Osteocyte (in vitro differentiated cells): ENCODE data around the gene SMIM20. TPM values are rescaled to one million over a fixed set of nuclear protein-coding genes. Genes with fewer than 3 reads are reported as not detected.

Experiments used
- DNase-seq: peaks from one replicate; pipeline ENCODE4 v3.0.0; 2021; ENCODE audit warnings: mixed read lengths; ENCODE audit not compliant: unreplicated experiment; ENCODE audit errors: extremely low spot score
- H3K27ac Mint-ChIP-seq: one replicate; pipeline ENCODE4 v1.8.0; 2021; ENCODE audit warnings: mild to moderate bottlenecking, mixed read lengths; ENCODE audit not compliant: unreplicated experiment
- H3K27me3 Mint-ChIP-seq: one replicate; pipeline ENCODE4 v1.8.0; 2021; ENCODE audit warnings: mixed read lengths; ENCODE audit not compliant: unreplicated experiment
- H3K36me3 Mint-ChIP-seq: one replicate; pipeline ENCODE4 v1.8.0; 2021; ENCODE audit warnings: mixed read lengths; ENCODE audit not compliant: unreplicated experiment
- H3K4me1 Mint-ChIP-seq: one replicate; pipeline ENCODE4 v1.8.0; 2021; ENCODE audit warnings: mixed read lengths; ENCODE audit not compliant: unreplicated experiment
- H3K4me3 Mint-ChIP-seq: one replicate; pipeline ENCODE4 v1.8.0; 2021; ENCODE audit warnings: mild to moderate bottlenecking, moderate library complexity, mixed read lengths; ENCODE audit not compliant: unreplicated experiment
- H3K9me3 Mint-ChIP-seq: one replicate; pipeline ENCODE4 v1.8.0; 2021; ENCODE audit warnings: mixed read lengths; ENCODE audit not compliant: unreplicated experiment
- CTCF ChIP-seq: fragments of 200-600 bp; sonication (generic); IDR thresholded peaks from 2 replicates; pipeline ENCODE4 v1.5.0; 2021; ENCODE audit warnings: antibody characterized with exemption, mild to moderate bottlenecking, moderate library complexity
- total RNA-seq: library from RNA; stranded (reverse); gene quantifications from 2 replicates; pipeline ENCODE4 v1.2.1, GENCODE V29; 2021

SMIM20 gene
- total RNA-seq, 1 donor from 2014 or later: 28.4 TPM

DNA sequence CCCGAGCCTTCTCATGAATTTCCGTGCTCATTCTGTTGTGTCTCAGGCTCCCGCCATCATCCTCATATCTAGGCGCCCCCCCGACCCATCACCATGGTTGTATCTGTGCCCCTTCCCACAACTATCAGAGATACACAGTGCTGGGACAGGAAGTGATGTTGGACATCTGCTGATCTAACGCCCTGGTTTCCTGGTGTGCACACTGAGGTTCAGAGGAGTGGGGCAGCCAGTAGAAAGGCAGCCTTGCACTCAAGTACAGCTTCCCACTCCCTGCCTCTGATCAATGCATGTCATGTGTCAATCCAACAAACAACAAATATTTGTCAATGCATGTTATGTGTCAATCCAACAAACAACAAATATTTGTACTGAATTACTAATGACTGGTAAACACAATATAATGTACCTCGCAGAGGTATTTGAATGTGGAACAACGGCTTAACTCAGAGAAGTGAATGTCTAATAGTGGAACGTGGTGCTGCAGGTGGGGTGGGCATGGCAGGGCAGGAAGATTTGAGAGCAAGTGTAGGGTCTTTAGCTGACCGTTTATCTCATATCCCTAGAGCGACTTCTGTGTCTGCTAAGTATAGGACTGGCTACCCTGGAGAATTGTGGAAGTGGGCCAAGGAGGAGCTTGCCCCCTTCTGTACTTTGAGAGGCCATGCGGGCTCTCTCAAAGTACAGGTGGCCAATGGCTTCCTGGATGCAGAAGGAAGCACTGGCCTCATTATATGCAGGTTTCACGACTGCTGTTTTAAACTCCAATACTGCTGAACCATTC is 41.0 kb upstream of the SMIM20 start:
- Mint-ChIP-seq H3K27ac (no peak overlapping the region), H3K27me3 (no peaks in the 10 kb centered on the region), H3K36me3 (no peaks in the 10 kb centered on the region), H3K4me1 (no peaks in the 10 kb centered on the region), H3K4me3 (no peak overlapping the region), H3K9me3 (no peaks in the 10 kb centered on the region)
- no peak for DNase-seq
- no peak for TF ChIP-seq CTCF

DNA sequence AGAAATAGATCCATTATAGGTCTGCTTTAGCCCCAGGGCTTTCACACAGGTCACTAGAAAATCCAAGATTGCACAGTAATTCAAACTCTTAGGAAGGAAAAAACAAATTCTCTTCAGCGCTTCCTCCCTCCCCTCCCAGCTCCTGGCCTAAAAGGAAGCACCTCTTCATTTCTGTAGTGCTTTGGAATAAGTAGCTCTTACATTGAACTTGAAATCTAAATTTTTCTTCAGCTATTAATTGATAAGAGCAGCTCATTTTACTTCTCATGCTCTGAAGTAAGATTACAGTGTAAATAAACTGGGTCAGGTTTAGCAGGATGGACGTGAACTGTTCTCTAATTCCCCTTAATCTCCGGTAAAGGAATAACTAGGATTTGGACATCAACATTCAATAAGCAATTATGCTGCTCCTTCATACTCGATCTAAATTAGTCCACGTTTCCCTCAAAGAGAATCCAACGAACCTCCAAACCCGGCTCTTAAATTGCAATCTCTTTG is 40.3 kb upstream of the SMIM20 start:
- no peak for DNase-seq
- Mint-ChIP-seq H3K36me3 (no peaks in the 10 kb centered on the region), H3K4me1 (no peaks in the 10 kb centered on the region), H3K9me3 (no peaks in the 10 kb centered on the region), H3K4me3 (no peak overlapping the region), H3K27ac (no peak overlapping the region), H3K27me3 (no peaks in the 10 kb centered on the region)
- no peak for TF ChIP-seq CTCF

DNA sequence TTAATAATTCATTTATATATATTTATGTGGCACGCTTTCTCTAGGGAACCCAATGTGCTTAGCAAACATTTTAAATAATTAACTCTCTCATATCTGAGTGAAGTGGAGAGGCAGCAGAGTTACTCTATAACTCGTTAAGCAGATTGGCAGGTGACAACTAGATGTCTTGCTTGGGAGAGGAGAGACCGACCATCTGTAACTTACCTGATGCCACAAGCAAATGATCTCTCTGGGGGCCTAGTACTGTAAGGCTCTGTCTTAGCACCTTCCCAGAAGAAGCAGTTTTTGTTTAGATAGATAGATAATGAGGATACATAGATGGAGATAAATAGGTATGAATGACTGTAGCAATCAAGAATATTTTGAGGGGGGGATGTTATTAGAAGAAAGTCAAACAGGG is 39.4 kb upstream of the SMIM20 start:
- DNase-seq: no peak
- Mint-ChIP-seq H3K9me3 (no peaks in the 10 kb centered on the region), H3K36me3 (no peaks in the 10 kb centered on the region), H3K27me3 (peaks cover 2% of the 10 kb centered on the region), H3K4me3 (no peak overlapping the region), H3K4me1 (no peaks in the 10 kb centered on the region), H3K27ac (no peak overlapping the region)
- TF ChIP-seq CTCF: no peak

GRCh38 chr4:25875281-25875745 is 38.7 kb upstream of the SMIM20 start:
- Mint-ChIP-seq H3K36me3 (no peaks in the 10 kb centered on the region), H3K27me3 (peaks cover 3% of the 10 kb centered on the region), H3K27ac (no peak overlapping the region), H3K4me1 (peaks cover under 1% of the 10 kb centered on the region), H3K4me3 (no peak overlapping the region), H3K9me3 (no peaks in the 10 kb centered on the region)
- DNase-seq: no peak
- no peak for TF ChIP-seq CTCF

DNA sequence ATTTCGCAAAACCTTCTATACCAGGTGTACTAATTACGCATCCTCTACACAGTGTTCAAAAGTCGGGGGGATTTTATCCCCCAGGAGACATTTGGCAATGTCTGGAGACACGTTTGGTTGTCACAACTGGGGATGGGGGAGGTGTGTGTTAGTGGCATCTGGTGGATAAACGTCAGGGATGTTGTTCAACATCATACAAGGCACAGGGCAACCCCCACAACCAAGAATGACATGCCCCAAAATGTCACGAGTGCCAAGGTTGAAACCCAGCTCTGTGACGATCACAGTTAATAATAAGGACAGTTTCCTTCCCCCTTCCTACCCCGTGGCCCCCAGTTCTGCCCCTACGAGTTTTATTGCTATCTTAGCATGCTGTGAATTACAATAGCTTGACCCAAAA is 35.3 kb upstream of the SMIM20 start:
- no peak overlapping the region for H3K27ac Mint-ChIP-seq

More for the DNA sequence above, 35.3 kb upstream of the SMIM20 start:
- no peak for TF ChIP-seq CTCF
- Mint-ChIP-seq H3K9me3 (no peaks in the 10 kb centered on the region), H3K27me3 (peaks cover 6% of the 10 kb centered on the region), H3K36me3 (no peaks in the 10 kb centered on the region), H3K4me3 (no peak overlapping the region), H3K4me1 (peaks cover 3% of the 10 kb centered on the region)
- DNase-seq: no peak
